Coronary artery (tissue), 2 donors: ENCODE measurements around the gene CASZ1.

Source experiments
- DNase-seq: peaks from one replicate; pipeline ENCODE4 v3.0.0-alpha.2; 2017; ENCODE audit warnings: low spot score
- H3K27ac ChIP-seq, 2 donors: fragments of 200-600 bp; sonication (generic); one replicate each; pipeline ENCODE4 v1.5.1; 2016 to 2019
- H3K4me3 ChIP-seq: fragments of 200-600 bp; sonication (generic); 2 replicates; pipeline ENCODE4 v1.5.1; 2016; ENCODE audit warnings: mild to moderate bottlenecking, moderate library complexity
- TF ChIP-seq, protein P1 (sequence below): fragments of 200-600 bp; sonication (generic); IDR thresholded peaks from one replicate; pipeline ENCODE4 v1.5.1; 2019; ENCODE audit warnings: antibody characterized with exemption

The CASZ1 gene

DNA sequence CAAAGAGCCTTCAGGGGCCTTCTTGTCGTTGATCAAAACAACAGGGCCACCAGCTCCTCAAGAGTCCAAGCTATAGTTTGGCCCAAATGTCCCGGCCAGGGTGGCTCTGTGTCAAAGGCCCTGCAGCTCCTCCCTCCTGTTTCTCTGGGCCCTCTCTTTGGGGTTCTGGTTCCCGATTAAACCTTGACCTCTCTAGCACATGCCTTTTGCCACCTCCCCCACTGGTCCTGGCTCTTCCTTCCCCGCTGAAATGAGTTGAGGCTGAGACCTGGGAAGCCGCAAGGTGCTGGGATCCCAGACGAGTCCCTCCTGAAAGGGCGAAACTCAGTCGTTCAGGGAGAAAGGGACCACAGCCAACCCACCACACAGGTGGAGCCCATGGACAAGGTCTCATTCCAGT, 56.9 kb downstream of the CASZ1 start:
- no peak overlapping the region for H3K4me3 ChIP-seq
- TF ChIP-seq, protein P1, sequence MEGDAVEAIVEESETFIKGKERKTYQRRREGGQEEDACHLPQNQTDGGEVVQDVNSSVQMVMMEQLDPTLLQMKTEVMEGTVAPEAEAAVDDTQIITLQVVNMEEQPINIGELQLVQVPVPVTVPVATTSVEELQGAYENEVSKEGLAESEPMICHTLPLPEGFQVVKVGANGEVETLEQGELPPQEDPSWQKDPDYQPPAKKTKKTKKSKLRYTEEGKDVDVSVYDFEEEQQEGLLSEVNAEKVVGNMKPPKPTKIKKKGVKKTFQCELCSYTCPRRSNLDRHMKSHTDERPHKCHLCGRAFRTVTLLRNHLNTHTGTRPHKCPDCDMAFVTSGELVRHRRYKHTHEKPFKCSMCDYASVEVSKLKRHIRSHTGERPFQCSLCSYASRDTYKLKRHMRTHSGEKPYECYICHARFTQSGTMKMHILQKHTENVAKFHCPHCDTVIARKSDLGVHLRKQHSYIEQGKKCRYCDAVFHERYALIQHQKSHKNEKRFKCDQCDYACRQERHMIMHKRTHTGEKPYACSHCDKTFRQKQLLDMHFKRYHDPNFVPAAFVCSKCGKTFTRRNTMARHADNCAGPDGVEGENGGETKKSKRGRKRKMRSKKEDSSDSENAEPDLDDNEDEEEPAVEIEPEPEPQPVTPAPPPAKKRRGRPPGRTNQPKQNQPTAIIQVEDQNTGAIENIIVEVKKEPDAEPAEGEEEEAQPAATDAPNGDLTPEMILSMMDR = no peak
- DNase-seq = no peak
- no peak overlapping the region for H3K27ac ChIP-seq

DNA sequence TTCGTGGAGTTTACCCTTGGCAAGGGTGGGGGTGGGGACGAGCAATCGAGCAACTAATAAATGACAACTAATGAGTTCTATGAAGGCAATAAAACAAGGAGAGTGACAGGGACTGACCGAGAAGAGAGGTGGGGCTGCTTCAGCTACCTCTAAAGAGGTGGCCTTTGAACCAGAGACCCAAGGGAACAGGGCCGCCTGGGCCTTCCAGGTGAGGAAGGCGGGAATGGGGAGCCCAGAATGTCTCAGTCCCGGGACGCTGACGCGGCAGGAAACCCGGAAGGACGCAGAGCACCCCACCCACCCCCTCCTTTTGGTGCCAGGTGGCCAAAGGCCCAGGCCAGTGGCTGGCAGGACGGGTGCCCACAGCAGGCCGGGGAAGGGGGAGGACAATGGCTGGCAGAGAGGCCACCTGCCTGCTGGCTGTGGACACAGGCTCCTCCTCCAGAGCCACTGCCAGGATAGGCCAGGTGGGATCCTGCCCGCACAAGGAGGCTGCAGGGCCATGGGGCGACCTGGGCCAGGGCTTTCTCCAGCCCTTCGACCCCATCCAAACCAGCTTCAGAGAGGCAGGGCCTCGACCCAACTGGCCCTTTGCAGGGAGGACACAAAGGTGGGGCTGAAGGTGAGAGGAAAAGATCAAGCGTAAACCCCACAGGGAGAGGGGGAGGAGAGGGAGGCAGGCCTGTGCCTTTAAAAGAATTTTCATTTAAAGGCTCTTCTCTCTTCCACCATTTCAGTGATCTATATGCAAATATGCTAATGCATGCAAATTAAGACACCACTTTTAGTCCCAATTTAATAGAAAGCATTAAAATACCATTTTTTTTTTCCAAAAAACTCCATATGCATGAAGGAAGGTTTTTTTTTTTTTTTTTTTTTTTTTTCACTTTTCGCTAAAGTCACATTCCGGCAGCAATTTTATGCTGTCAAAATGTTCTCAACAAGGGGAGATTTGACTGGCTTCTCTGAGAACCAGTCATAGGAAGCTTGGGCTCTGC, 58.1 kb downstream of the CASZ1 start:
- H3K27ac ChIP-seq = no peak overlapping the region
- H3K4me3 ChIP-seq = no peak overlapping the region
- DNase-seq = no peak
- TF ChIP-seq, protein P1 = no peak

DNA sequence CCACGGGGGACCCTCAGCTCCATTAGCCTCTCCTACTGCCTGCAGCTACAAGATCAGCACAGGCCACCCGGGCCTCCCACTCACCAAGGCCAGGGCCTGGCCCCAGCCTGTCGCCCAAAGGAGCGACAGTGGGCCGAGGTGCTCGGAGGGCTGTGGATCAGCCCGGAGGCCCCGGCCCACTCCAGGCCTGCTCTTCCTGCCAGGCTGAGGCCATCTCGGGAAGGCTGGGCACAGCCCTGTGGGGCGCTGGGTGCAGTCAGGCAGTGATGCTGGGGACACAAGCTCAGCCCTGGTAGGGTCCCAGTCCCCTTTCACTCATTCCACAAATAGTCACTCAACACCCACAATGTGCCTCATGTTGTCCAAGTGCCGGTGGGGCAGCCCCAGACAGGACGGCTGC, 58.8 kb downstream of the CASZ1 start:
- H3K27ac ChIP-seq = no peak overlapping the region
- no peak for DNase-seq
- TF ChIP-seq, protein P1 = no peak
- H3K4me3 ChIP-seq = no peak overlapping the region

DNA sequence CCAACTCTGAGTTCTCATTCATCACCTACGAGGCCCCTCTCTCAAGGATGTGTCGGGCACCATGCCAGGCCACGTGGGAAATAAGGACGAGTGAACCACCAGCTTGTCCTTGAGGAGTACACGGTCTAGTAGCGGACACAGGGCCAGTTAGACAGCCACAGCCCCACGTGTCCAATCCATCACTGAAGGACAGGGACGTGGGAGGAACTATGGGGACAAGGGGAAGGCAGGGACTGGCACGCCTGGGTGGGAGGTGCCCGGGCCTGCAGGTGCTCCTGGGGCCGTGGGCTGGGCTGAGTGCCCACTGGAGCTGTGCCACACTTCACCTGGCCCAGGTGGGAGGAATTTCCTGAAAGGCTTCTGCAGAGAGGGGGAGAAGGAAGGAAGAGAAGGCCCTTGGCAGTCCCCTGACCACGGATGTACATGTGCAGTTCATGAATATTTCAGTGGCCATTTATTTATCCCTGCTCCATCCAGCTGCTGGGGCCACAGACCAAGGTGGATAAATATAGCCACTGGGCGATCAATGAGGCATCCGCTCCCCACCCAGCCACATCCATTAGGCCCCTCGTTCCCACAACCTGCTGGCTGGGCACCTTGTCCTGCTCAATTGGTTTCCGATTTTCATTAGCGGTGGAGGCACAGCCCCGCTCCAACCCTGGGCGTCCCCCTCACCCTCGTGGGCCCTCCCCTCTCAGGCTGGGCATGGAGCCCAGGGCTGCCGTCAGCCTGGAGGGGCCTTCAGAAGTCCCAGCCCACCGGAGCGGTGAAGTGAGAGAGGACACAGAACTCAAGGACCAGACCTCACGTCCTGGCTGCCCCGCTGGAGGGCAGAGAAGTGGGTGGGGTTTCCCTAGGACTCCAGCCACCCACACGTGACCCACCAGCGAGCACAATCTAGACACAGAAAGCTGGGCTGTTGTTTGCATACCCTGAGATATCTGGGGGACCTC, 59.5 kb downstream of the CASZ1 start:
- no peak overlapping the region for H3K27ac ChIP-seq
- TF ChIP-seq, protein P1 = no peak
- no peak overlapping the region for H3K4me3 ChIP-seq
- DNase-seq = no peak

DNA sequence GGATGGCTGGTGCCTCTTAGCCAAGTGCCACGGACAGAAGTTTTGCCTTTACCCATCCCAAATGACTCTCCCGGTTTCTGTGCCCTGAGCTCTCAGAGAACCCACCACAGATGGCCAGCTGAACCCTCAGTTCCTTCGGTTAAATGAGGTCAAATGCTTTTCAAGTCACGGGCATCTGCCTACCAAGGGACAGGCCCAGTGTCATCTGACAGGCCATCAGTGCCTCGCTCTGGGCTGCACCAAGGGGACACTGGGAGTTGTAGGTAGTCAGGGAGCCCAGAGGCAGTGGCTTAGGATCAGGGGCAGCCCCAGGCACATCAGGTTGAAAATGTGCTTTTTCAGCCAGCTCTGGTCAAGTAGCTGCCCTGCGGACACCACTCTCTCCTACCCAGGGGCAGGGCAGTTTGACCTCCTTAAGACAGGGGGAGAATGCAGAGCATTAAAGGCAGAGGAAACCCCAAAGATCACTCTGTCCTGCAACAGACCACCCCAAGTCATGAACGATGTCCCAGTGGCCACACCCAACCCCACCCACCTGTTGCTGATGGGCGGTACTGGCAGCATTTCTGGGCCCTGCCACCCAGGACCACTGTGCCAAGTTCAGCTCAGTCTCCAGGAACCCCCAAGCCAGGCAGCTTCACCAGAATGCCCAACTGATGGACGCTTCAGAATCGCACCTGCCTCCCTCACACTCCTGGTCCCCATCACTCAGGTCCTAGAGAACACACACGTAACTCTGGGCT, 60.7 kb downstream of the CASZ1 start:
- TF ChIP-seq, protein P1 = no peak
- DNase-seq = no peak
- H3K4me3 ChIP-seq = no peak overlapping the region
- no peak overlapping the region for H3K27ac ChIP-seq

DNA sequence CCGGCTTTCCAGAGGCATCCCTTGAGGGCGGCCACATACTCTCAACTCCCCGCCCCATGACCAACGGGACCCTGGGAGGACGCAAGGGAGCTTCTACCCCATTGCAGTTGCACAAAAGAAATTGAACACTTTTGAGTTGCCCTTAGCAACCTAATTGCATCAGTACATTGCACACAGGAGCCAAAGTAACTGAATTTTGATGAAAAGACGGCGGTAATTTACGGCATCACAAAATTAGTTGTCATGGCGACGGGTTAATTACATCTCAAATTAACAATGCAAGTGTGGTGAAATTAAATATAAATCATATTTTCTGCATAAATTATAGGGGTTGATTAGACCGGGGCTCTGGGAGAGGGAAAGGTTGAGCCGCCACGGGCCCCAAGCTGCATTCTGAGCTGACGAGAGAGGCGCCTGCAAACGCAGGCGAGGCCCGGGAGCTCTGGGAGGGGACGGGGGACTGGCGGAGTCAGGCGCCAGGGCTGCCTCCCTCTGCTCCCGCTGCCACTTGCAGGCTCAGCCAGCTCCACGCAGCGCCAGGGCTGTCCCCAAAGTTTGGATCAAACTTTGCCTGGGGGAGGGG, 61.4 kb downstream of the CASZ1 start:
- DNase-seq = no peak
- TF ChIP-seq, protein P1 = no peak
- Histone ChIP-seq H3K27ac (no peak overlapping the region), H3K4me3 (no peak overlapping the region)
